Esophagus mucosa (tissue), 1 donor: Measurements from ENCODE around the gene APBB1IP. TPM values are rescaled to one million over a fixed set of nuclear protein-coding genes. Genes with fewer than 3 reads are reported as not detected.
"Not testable (repeated sequence)": the region's sequence is repeated elsewhere in the genome, so short reads cannot be mapped to it uniquely, and the experiment has no call there.

Experiments
- ATAC-seq: fragments of 200-7000 bp; cut with Tn5 transposase; one replicate; pipeline ENCODE4 v1.9.1; 2020
- total RNA-seq: library from RNA; stranded (reverse); gene quantifications from one replicate; pipeline ENCODE4 v1.2.4, GENCODE V29; 2023
- donor health status: DM: yes; HTN: yes; CAD: no.

Gene APBB1IP
- total RNA-seq, 1 donor from 2014 or later: 1.4 TPM

- ATAC-seq: no peak
Measured at GRCh38 chr10:26441491-26442214, 3.5 kb downstream of the APBB1IP start.

- no peak for ATAC-seq
Measured at GRCh38 chr10:26445411-26446031, 7.4 kb downstream of the APBB1IP start.

- peak; percentile 26 for ATAC-seq
Measured at GRCh38 chr10:26446258-26446657, 8.1 kb downstream of the APBB1IP start.

- ATAC-seq: no peak
Measured at GRCh38 chr10:26448292-26448691, 10.2 kb downstream of the APBB1IP start.

GRCh38 chr10:26448706-26449435 lies 10.7 kb downstream of the APBB1IP start:
- ATAC-seq: peak; percentile 35

GRCh38 chr10:26449726-26450125 lies 11.6 kb downstream of the APBB1IP start:
- no peak for ATAC-seq

GRCh38 chr10:26451903-26452302 lies 13.8 kb downstream of the APBB1IP start:
- ATAC-seq: no peak

- ATAC-seq: no peak
Measured at GRCh38 chr10:26453850-26454249, 15.7 kb downstream of the APBB1IP start.

GRCh38 chr10:26454891-26455290 lies 16.8 kb downstream of the APBB1IP start:
- ATAC-seq: no peak

- no peak for ATAC-seq
Measured at GRCh38 chr10:26455567-26456315, 17.6 kb downstream of the APBB1IP start.

- no peak for ATAC-seq
Measured at GRCh38 chr10:26457088-26457487, 18.9 kb downstream of the APBB1IP start.

GRCh38 chr10:26460736-26461135 lies 22.6 kb downstream of the APBB1IP start:
- no peak for ATAC-seq

GRCh38 chr10:26463986-26464385 lies 25.8 kb downstream of the APBB1IP start:
- no peak for ATAC-seq

- ATAC-seq: no peak
Measured at GRCh38 chr10:26464632-26465280, 26.6 kb downstream of the APBB1IP start.

GRCh38 chr10:26466531-26466930 lies 28.4 kb downstream of the APBB1IP start:
- ATAC-seq: not testable (repeated sequence)

- no peak for ATAC-seq
Measured at GRCh38 chr10:26467639-26468038, 29.5 kb downstream of the APBB1IP start.

GRCh38 chr10:26468291-26468690 lies 30.1 kb downstream of the APBB1IP start:
- no peak for ATAC-seq

- peak; percentile 29 for ATAC-seq
Measured at GRCh38 chr10:26468700-26469099, 30.6 kb downstream of the APBB1IP start.

GRCh38 chr10:26472492-26472778 lies 34.3 kb downstream of the APBB1IP start:
- ATAC-seq: no peak

- ATAC-seq: no peak
Measured at GRCh38 chr10:26474026-26474425, 35.9 kb downstream of the APBB1IP start.

- not testable (repeated sequence) for ATAC-seq
Measured at GRCh38 chr10:26474845-26475244, 36.7 kb downstream of the APBB1IP start.

- ATAC-seq: no peak
Measured at GRCh38 chr10:26475386-26475785, 37.2 kb downstream of the APBB1IP start.

GRCh38 chr10:26477501-26477900 lies 39.4 kb downstream of the APBB1IP start:
- no peak for ATAC-seq
